Activated CD8-positive, alpha-beta memory T cell treated with anti-CD3 and anti-CD28 coated beads for 36 hours (primary cell): ENCODE measurements around the gene HACD2. TPM values are rescaled to one million over a fixed set of nuclear protein-coding genes. Genes with fewer than 3 reads are reported as not detected.
"Not testable (repeated sequence)": the region's sequence is repeated elsewhere in the genome, so short reads cannot be mapped to it uniquely, and the experiment has no call there.

Experiments used
- CTCF ChIA-PET: fragments of 350-600 bp; sonication (Branson Sonifier 250); formaldehyde crosslinking; loops from one replicate; lab custom pipeline; 2021; ENCODE audit warnings: antibody characterized with exemption; lab: Charles Lee
- POLR2A ChIA-PET: fragments of 350-600 bp; sonication (Branson Sonifier 250); formaldehyde crosslinking; loops from one replicate; lab custom pipeline; 2021; ENCODE audit warnings: antibody characterized with exemption; lab: Charles Lee
- total RNA-seq, 2 experiments: library from RNA; stranded (reverse); gene quantifications; one replicate each; pipeline ENCODE4 v1.2.3, GENCODE V29; 2021

HACD2 gene
- total RNA-seq, 2 experiments from 2014 or later: 33.7 to 34.5 TPM

DNA sequence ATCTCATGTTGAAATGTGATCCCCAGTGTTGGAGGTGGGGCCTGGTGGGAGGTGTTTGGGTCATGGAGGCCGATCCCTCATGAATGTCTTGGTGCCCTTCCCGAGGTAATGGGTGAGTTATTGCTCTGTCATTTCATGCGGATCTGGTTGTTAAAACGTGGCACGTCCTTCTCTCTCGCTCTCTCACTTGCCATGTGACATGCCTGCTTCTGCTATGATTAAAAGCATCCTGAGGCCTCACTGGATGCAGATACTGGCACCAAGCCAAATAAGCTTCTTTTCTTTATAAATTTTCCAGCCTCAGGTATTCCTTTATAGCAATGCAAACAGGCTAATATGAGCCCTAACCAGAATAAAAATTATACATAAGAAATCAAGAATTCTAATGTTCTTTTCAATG lies 31.7 kb upstream of the HACD2 start:
- CTCF ChIA-PET: no interaction called here
- POLR2A ChIA-PET: no interaction called here

DNA sequence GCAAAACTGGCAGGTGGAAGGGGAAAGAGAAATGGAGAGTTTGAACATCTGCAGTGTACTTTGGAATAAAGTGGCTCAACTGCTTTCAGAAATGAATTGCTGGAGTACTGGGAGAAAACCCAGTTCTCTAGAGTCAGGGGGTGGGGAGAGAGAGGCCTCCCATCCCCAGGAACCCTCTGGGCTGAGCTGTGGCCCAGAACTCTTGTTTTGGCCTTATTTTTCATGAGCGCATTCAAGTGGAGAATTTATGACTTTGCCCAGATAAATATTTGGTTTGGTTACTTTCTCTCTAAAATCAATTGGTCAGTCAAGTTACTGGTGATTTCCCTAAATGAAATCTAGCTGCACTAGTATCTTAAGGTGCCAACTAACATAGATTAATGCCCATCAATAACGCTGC lies 28.7 kb upstream of the HACD2 start:
- CTCF ChIA-PET: no interaction called here
- POLR2A ChIA-PET: no interaction called here

DNA sequence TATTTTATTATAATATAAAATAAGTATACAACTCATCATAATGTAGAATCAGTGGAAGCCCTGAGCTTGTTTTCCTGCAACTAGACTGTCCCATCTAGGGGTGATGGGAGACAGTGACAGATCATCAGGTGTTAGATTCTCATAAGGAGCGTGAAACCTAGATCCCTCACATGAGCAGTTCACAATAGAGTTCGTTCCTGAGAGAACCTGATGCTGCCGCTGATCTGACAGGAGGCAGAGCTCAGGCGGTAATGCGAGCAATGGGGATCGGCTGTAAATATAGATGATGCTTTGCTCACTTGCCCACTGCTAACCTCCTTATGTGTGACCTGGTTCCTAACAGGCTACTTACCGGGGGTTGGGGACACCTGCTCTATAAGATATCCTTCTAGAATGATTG lies 26.8 kb upstream of the HACD2 start:
- CTCF ChIA-PET, POLR2A ChIA-PET: not testable (repeated sequence)

DNA sequence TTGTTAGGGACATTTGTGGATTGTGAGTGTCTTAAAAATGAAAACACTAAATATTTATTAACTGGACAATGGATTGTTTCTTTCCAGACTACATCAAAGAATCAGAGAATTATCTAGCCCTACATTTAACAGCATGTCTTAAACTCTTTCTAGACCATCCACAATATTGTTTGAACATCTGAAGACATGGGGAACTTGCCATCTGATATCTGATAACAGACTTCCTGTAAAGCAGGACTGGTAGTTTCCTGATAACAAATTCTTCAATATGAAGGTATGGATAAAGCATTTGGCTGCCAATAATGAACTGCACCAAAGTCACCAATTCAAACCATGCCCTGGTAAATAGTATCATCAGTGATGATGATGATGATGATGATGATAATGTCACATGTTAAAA lies 26.2 kb upstream of the HACD2 start:
- ChIA-PET POLR2A (no interaction called here), CTCF (no interaction called here)

DNA sequence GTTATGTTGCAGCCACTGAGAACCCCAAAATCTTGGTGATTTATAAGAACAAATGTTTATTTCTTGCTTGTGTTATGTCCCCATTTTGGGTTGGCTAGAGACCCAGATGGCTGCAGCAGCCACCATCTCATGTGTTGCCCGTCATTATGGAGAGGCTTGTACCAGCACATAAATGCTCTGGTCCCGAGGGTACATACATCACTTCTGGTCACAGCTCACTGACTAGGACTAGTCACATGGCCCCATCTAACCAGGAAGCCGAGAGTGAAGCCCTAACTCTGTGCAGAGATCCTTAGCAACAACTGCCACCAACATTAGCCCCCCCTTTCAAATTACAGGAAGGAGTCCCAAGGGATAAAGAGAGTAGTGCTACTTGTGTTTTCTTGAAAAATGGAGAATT lies 25.5 kb upstream of the HACD2 start:
- ChIA-PET POLR2A (no interaction called here), CTCF (no interaction called here)

DNA sequence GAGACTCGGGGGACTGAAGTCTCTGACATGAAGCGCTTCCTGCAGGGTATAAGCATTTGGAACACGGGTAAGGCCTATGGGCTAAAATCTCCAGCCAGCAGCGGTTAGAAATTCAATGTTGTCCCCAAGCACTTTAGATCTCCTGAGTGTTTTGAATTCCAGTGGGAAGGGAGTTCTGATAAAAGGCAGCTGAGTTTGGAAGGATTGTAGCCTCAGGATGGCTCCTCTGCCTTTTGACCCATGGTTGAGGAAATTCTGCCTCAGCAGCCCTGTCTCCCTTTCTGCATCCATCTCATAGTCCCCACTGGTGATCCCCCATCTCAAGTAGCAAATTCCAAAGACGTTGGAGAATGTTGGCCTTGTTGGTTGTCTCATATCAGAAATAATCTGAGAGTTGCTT lies 24.2 kb upstream of the HACD2 start:
- CTCF ChIA-PET: no interaction called here
- POLR2A ChIA-PET: no interaction called here

DNA sequence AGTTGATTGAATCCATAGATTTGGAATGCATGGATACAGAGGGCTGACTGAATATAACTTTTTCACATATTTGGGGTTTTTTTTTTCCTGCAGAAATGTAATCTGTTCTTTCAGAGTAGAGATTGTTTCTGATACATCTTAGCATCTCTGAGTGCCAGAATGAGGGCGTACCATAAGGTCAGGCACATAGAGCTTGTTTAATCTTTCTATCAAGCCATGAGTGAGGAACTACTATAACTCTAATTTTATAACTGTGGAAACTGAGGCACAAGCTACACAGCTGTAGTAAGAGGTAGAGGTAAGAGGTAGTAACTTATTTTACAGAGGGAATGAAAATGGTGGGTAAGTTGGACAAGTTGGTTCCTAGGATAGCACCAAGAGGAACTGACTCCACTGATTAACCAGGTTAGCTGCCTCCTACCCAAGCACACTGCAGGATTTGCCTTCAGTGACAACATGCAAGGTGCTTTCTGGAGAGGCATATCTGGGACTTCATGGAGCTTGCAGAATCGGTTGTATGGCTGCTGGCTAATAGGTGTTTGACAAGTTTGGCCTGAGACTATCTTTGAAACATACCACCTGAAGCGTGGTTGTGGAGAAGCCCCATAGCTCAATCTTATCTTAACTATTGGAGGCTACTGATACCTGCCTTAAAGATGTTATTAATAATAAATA lies 23.5 kb upstream of the HACD2 start:
- POLR2A ChIA-PET: no interaction called here
- CTCF ChIA-PET: no interaction called here

DNA sequence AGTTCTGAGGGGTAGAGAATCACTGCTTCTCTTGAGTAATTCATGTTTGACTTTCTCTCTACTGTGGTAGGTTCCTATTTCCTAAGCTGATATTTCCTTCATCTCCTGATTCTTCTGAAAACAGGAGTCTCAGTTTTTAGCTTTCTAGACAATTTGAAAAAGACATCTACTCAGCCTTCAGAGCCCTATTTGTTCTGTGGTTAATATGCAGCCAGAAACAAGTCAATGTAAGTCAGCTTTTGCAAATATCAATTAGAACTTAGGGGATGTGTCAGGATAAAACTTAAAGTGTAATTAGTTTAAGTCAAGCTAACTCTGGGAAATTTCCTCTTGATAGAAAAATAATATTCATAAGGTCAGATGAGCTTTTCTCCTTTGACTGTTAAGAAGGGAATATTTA lies 21.7 kb upstream of the HACD2 start:
- ChIA-PET POLR2A (no interaction called here), CTCF (no interaction called here)

DNA sequence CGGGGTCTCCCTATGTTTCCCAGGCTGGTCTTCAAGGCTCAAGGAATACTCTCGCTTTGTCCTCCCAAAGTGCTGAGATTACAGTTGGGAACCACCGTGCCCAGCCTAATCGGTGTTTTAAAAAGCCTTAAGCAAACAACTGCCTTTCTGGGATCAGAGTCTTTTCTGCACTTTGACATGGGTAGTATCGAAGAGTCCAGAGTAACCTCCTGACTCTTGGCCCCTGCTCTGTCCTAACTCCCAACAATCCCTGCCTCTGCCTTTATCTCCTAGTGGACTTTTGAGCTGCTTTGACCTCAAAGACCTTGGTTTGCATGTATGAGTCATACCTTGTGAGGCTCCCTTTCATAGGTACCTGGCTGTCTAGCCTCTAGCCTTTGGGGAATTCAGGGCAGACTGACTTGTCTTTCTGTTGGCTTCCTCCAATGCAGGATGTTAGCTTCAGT lies 21.0 kb upstream of the HACD2 start:
- CTCF ChIA-PET: interaction anchor here (1.1 kb wide), 1 partner anchor 15 kb away, joined by 3 read pairs; no protein-coding TSS in a partner anchor

DNA sequence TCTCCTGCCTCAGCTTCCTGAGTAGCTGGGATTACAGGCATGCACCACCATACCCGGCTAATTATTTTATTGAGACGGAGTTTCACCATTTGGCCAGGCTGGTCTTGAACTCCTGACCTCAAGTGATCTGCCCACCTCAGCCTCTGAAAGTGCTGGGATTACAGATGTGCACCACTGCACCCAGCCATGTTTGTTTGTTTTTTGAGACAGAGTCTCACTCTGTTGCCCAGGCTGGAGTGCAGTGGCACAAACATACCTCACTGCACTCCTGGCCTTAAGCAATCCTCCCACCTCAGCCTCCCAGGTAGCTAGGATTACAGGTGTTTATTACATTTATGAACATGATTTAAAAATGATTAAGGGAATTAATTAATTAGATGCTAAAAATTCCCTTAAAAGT lies 18.3 kb upstream of the HACD2 start:
- POLR2A ChIA-PET: interaction anchor here (0.6 kb wide), 1 partner anchor 24 kb away, joined by 3 read pairs; no protein-coding TSS in a partner anchor
- CTCF ChIA-PET: not testable (repeated sequence)

More for the DNA sequence above, 21.0 kb upstream of the HACD2 start:
- POLR2A ChIA-PET: no interaction called here

DNA sequence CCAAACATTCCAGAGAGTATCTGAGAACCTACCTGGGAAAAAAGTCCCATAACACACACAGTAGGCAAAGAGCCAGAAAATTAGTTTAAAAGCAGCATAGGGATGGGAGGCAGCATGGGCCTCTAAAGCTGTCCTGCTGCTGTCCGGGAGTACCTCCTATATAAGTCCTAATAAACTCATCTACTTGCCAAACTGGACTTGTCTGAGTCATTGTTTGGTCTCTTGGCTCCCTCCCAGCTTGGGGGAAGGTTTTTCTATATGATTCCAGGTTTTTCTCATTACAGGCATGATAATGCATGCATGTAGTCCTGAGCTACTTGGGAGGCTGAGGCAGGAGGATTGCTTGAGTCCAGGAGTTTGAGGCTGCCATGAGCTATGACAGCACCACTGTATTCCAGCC lies 17.5 kb upstream of the HACD2 start:
- POLR2A ChIA-PET: interaction anchor here (0.6 kb wide), 1 partner anchor 23 kb away, joined by 3 read pairs; no protein-coding TSS in a partner anchor
- CTCF ChIA-PET: no interaction called here

DNA sequence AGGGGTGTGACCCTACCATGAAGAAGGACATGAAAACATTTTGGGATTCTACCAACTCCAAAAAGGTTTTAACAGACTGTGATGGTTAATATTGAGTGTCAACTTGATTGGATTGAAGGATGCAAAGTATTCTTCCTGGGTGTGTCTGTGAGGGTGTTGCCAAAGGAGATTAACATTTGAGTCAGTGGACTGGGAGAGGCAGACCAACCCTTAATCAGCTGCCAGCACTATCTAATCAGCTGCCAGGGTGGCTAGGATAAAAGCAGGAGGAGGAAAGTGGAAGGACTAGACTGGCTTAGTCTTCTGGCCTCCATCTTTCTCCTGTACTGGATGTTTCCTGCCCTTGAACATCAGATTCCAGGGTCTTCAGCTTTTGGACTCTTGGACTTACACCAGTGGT lies 16.0 kb upstream of the HACD2 start:
- POLR2A ChIA-PET, CTCF ChIA-PET: not testable (repeated sequence)

DNA sequence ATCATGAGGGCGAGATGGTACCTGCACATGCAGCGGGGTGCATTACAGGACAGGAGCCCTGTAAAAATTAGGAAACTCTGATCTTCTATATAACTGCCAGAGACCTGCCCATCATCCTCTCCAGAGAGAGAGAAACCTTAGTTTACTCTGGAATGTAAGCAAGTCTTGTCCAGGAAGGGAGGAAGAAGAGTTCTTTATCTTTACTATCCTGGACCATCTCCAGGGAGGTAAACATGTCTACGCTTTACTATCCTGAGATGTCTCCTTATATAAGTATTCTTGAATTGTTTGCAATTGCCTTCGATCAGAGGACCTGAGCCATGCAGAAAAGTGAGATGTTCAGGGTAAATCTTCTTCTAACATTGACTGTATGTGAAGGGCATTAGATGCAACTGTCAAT lies 12.7 kb upstream of the HACD2 start:
- POLR2A ChIA-PET: no interaction called here
- CTCF ChIA-PET: no interaction called here

DNA sequence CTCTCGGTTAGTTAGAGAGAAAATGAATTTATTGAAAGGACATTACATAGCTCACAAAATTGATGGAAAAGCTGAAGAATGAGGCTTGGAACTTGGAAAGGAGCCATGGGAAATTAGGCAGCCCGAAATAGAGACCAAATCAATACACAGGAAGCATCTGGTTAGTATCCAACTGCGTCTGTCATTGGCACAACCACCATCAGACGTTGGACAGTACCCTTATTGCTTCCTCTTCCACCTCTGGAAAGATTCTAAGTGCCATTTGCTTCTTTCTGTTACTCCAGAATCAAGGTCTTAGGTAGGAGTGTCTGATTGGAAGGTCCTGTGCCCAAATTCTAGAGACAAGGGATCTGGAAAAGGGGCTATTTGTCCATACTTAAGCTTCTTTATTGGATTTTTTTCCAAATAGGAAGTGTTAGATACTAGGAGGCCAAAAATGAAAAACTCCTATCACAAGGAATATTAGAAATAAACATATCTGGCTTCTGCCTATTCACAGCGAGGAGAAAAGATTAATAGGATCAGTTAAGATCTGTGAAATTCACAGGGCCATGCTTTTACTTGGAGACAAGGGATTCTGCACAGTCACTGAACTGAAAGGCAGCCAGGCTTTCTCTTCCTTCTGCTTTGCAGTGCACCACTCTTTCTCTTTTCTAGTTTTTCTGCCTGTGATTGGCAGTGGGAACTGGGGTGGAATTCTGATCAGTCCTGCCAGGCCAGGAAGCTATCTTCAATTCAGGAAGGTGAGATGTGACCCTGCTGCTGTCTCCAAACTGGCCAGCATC lies 10.7 kb upstream of the HACD2 start:
- POLR2A ChIA-PET: no interaction called here
- CTCF ChIA-PET: no interaction called here

DNA sequence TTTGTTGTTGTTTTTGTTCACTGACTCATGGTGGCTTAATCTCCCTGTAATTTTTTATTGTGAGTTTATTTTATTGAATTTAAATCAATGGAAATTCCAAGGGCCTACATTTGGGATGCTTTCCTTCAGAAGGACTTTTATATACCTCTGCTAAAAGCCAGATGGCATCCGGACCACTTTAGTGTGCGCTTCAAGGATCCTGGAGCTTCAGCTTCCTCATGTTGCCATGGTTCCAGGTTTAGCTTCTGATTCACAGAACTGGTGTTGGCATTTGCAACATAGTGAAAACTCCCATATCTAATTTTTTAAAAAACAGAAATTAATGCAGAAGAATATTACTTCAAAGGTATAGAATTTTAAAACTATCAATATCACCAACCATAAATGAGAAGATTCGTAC lies 8.5 kb upstream of the HACD2 start:
- CTCF ChIA-PET: no interaction called here
- POLR2A ChIA-PET: no interaction called here

DNA sequence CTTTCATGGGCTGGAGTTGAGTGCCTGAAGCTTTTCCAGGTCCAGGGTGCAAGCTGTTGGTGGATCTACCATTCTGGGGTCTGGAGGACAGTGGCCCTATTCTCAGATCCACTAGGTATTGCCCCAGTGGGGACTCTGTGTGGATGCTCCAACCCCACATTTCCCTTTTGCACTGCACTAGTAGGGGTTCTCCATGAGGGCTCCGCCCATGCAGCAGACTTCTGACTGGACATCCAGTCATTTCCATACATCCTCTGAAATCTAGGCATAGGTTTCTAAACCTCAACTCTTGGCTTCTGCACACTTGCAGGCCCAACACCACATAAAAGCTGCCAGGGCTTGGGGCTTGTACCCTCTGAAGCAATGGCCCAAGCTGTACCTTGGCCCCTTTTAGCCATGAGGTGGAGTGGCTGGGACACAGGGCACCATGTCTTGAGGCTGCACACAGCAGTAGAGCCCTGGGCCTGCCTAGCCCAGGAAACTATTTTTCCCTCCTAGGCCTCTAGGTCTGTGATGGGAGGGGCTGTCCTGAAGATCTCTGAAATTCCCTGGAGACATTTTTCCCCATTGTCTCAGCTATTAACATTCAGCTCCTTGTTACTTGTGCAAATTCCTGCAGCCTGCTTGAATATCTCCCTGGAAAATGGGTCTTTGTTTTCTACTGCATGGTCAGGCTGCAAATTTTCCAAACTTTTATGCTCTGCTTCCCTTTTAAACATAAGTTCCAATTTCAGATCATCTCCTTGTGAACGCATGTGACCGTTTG lies 6.0 kb upstream of the HACD2 start:
- CTCF ChIA-PET: no interaction called here
- POLR2A ChIA-PET: no interaction called here

DNA sequence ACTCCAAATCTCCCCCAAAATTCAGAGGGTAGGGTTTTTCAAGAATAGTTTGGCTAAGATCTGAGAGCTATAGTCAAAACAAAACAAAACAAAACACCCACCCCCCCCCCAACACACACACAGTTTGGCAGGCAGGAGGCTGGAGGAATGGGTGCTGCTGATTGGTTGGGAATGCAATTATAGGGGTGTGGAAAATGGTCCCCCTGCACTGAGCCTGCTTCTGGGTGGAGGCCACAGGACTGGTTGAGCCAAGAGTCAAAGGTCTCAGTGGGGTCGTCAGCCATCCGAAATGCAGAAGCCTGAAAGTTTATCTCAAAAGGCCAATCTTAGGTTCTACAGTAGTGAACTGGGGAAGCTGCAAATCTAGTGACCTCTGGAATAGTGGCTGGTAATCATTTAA lies 2.5 kb upstream of the HACD2 start:
- CTCF ChIA-PET: no interaction called here
- POLR2A ChIA-PET: no interaction called here

DNA sequence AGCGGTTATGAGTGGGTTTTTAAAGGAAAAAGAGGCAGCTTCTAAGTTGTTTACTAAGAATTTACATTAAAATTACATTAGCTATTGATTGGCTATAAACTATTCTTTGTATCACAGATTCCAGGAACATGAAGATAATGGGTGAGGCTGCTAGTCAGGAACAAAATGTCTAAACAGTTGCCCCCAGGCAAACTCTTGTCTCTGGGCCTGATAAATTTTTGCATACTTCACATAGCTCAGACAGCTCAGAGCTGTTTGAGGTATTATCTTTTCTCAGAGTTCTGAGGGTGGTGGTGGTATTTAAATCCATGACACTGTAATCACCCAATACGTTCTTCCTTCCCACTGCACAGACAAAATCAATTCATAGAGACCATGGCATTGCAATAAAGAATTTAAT lies 2.1 kb upstream of the HACD2 start:
- ChIA-PET POLR2A (no interaction called here), CTCF (no interaction called here)

DNA sequence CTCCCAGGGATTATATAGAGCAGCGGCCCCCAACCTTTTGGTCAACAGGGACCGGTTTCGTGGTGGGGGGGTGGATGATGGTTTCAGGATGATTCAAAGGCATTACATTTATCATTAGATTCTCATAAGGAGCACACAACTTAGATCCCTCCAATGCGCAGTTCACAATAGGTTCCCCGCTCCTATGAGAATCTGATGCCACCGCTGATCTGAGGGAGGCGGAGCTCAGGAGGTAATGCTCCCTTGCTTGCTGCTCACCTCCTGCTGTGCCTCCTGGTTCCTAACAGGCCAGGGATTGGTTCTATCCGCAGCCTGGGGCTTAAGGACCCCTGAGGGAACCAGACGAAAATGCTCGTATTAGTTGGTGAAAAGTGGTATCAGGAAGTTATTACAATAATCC lies 1.3 kb upstream of the HACD2 start:
- POLR2A ChIA-PET: interaction anchor here (1.1 kb wide), 1 partner anchor 385 kb away, joined by 3 read pairs; the partner anchor contains the start of gene SEC22A
- CTCF ChIA-PET: interaction anchor here (0.9 kb wide), 1 partner anchor 26 kb away, joined by 3 read pairs; no protein-coding TSS in a partner anchor
